ENCODE results near the gene RHOV.

GRCh38 chr15:40902605-40903561 lies 28.8 kb upstream of the RHOV start:
- no peak for TF ChIP-seq BCLAF1 (IDR thresholded peaks at IDR 0.05)
- no peak for TF ChIP-seq REST (IDR thresholded peaks at IDR 0.05; ENCODE audit: low read depth, low read length)
